Stimulated activated CD8-positive, alpha-beta memory T cell treated with anti-CD3 and anti-CD28 coated beads, Interleukin-15, amount 100 ng/mL, for 48 hours (primary cell): ENCODE measurements around the gene LRBA.
"Not testable (repeated sequence)": the region's sequence is repeated elsewhere in the genome, so short reads cannot be mapped to it uniquely, and the experiment has no call there.

Source experiments
- DNase-seq, 2 donors: peaks; one replicate each; pipeline ENCODE4 v3.0.0-alpha.2; 2020; ENCODE audit warnings: low read depth in 2 of 2

Gene LRBA

GRCh38 chr4:151014521-151015458 is at the start of gene LRBA:
TSS of gene LRBA (minus strand) at chr4:151015284. CDS start at chr4:151014642, 642 bp downstream.
- DNase-seq, result peak; percentile 73 to 76

- DNase-seq, result not testable (repeated sequence)
Measured at GRCh38 chr4:151063143-151063542, 48.1 kb upstream of the LRBA start.

GRCh38 chr4:151055539-151055938 is 40.5 kb upstream of the LRBA start:
- DNase-seq, result no peak

GRCh38 chr4:151052785-151053184 is 37.7 kb upstream of the LRBA start:
- DNase-seq, result no peak

GRCh38 chr4:151049430-151049884 is 34.4 kb upstream of the LRBA start:
- DNase-seq, result no peak

GRCh38 chr4:151048913-151049312 is 33.8 kb upstream of the LRBA start:
- no peak for DNase-seq

- no peak for DNase-seq
Measured at GRCh38 chr4:151046609-151047008, 31.5 kb upstream of the LRBA start.

- no peak for DNase-seq
Measured at GRCh38 chr4:151045907-151046306, 30.8 kb upstream of the LRBA start.

- no peak for DNase-seq
Measured at GRCh38 chr4:151043803-151044515, 28.9 kb upstream of the LRBA start.

- DNase-seq, result no peak
Measured at GRCh38 chr4:151039733-151040132, 24.6 kb upstream of the LRBA start.

- DNase-seq, result no peak
Measured at GRCh38 chr4:151038452-151039157, 23.5 kb upstream of the LRBA start.

- no peak for DNase-seq
Measured at GRCh38 chr4:151035911-151036310, 20.8 kb upstream of the LRBA start.

- no peak for DNase-seq
Measured at GRCh38 chr4:151035328-151035727, 20.2 kb upstream of the LRBA start.

GRCh38 chr4:151034829-151035228 is 19.7 kb upstream of the LRBA start:
- no peak for DNase-seq

- DNase-seq, result no peak
Measured at GRCh38 chr4:151031831-151032605, 16.9 kb upstream of the LRBA start.

GRCh38 chr4:151029537-151029936 is 14.5 kb upstream of the LRBA start:
- DNase-seq, result no peak

GRCh38 chr4:151029006-151029405 is 13.9 kb upstream of the LRBA start:
- DNase-seq, result not testable (repeated sequence)

GRCh38 chr4:151025759-151026158 is 10.7 kb upstream of the LRBA start:
- no peak for DNase-seq

GRCh38 chr4:151022586-151022985 is 7.5 kb upstream of the LRBA start:
- no peak for DNase-seq

- no peak for DNase-seq
Measured at GRCh38 chr4:151021637-151022334, 6.7 kb upstream of the LRBA start.
